GM18519 (cell line): Measurements from ENCODE around the gene FTCDNL1.

Source experiments
- ATAC-seq: cut with Tn5 transposase; IDR thresholded peaks from one replicate; pipeline ENCODE4 v1.9.1; 2021; ENCODE audit warnings: mild to moderate bottlenecking, moderate library complexity; ENCODE audit not compliant: unreplicated experiment, low FRiP score

Gene FTCDNL1

DNA sequence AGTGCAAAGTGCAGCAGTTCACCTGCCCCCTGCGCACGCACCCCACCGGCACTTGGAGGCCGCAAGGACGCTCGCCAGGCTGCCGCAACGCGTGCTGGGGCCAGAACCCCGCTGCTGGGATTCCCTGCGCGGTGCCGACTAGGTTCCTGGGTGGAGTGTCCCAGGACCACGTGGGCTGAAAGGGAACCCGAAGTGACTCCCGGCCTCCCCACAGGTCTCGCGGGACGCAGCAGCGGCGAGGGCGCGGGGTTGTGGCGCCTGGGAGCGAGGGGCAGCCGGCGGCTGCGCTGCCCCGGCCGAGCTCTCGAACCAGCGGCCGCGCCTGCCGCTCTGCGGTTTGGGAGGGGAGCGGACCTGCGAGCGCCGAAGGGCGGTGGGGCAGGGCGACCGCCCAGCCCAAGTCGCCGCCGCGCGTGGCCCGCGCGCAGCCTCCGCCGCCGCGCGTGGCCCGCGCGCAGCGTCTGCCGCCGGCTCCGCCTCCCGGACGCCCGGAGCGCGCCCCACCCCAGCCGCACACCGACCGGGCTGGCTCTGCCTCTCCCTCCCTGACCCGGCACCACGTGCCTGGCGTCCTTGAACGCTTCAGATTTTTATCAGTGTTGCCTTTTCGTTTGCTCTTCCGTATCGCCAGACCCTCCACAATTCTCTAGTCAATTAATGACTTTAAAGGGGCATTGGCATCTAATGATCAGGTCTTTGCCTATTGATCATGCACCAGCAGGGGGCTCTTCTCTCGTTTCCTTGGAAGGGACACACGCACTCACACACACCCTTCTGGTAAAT, at the start of gene FTCDNL1:
Gene FTCDNL1 (minus strand): TSS at position 475 of the 783 bp plus-strand sequence. CDS start 2,230 bp downstream, outside the sequence.
- peak; percentile 94 for ATAC-seq

DNA sequence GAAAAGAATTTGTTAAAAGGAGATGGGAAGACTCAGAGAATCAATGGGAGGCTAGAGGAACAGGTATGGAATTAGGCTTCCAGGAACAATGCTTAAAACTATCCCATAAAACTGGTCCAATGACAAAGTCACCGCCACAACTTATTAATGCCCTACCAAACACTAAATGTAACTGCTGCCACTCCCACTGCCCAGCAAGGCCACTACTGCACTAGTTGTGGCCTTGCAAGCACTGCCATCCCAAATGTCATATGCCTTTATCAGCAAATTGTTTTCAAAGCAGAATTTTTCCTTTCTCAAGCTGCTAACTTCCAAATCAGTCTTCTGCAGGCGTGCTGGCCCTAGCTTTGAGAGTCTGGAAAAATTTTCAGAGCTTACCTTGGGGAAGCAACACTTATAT, 45.6 kb upstream of the FTCDNL1 start:
- ATAC-seq, result no peak

- no peak for ATAC-seq
Measured at GRCh38 chr2:199895406-199895805, 44.4 kb upstream of the FTCDNL1 start.

- ATAC-seq, result no peak
Measured at GRCh38 chr2:199883474-199884212, 32.7 kb upstream of the FTCDNL1 start.

DNA sequence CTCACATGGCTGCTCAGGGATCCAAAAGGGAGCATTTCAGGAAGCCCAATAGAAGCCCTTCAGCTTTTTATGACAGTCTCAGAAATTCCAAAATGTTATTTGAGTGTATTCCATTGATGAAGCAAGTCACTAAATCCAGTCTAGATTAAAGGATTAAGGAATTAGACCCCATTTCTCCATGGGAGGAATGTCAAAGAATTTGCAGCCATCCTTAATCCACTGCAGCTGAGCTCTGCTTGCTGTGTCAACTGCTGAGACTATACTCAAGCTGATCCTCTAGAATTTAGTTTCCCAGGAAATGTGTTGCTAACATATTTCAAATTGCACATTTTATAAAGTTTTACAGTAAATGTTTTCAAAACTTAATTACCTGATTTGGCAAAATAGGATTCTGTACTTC, 31.7 kb upstream of the FTCDNL1 start:
- no peak for ATAC-seq

DNA sequence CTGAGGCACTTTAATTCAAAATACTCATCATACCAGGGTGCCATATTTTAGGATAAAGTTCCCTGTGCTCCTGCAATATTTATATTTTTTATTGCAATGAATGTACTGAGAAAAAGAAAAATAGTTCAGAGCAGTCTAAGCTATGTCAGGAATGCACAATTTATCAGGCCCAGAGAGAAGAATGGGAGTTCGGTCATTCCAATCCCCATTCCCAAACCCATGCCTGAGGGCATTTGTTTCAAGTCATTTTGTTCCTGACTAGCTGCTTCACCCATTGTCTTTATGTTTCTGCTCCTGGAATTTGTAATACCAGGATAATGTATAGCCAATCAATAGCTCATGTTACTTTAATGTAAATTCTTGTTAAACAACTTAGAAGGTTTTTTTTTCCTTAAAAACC, 24.4 kb upstream of the FTCDNL1 start:
- no peak for ATAC-seq

DNA sequence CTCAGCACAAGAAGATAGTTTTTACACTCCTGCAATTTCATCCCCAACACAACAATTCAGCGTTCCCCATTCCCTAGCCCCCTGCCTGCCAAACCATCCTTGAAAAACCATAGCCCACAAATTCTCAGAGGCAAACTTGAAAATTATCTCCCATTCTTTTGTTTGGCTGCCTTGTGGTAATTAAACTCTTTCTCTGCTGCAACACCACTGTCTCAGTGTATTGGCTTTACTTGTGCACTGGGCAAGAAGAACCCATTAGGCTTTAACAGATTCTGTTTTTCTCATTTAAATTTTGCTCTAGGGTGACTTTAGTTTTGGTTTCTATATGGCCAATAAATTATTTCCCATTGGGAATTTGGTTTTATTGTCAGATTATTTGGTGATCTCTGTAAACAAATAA, 23.2 kb upstream of the FTCDNL1 start:
- ATAC-seq, result no peak

DNA sequence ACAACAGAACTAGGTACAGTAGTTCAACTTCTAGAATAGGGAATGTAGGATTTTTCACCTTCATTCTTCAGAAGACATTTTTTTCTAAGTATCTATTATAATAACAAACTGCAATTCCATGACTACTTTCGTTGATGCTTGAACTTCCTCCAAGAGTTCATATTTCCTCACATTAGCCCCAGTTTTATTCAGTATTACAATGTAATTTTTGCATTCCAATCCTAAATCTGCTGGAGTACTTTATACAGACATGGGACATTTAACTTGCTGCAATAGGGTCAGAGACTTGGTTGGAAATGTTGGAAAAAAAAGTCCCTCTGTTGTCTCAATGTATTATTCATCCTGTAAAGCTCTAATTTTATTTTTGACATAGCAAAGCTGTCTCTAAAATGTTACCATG, 19.6 kb upstream of the FTCDNL1 start:
- no peak for ATAC-seq

DNA sequence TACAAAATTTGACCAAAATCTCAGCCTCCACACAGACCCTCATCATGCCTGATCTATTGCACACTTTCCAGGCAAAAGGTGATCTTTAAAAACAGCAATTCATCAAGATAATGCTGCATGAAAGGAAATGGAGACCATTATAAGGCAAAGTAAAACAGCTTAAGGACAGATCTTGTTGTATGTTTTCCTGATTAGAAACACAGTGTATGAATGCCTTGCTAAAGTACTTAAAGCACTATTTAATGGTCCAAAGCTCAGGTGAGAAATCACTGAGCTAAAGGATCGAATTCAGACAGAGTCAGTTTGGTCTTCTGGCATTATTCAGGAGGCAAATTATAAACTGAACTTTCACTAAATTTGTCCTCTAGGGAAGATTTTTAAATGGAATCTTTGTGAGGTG, 18.7 kb upstream of the FTCDNL1 start:
- no peak for ATAC-seq

DNA sequence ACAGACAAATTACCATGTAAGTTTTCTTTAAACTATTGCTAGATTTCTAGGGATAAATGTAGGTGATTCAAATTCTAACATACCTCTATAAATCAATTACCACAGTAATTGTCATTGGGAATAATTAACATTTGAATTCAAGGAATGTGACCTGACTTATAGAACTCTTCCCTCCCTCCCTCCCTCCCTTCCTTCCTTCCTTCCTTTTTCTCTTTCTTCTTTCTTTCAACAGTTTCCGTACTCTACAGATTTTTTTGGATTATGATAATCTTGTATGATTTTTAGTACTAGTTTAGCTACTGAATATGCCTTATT, 18.2 kb upstream of the FTCDNL1 start:
- no peak for ATAC-seq

DNA sequence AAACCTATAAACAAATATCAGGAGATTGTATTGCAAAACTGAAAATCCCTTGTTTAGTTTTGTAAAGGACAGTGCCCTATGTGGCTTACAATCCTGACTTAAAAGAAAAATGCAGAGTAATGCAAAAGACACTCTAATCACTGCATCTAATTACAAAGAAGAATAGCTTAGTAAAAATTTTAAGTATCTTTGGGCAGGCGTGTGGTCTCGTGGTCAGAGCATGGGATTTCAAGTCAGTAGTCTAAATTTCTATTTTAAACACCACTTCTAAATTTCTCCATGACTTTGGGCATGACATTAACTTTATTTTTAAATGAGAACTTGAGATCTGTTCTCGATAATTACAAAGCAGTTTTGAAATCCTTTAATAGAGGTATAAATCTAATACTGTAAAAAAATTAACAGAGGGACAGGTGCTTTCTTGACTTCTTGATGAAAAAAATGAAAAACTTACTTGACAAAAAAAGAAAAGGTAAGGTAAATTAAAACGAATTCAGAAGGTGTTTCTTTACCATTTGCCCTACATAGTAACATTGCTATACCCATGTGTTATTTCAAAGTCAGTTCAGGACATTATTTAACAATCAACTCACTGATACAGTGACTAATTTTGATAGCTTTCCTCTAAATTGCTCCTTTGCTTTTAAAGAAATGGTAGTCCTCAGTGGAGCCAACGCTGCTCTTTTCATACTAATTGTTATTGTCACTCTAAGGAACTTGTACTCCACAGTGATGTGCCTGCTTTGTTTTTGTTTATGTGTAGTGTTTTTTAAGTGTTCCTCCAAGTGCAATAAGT, 17.6 kb upstream of the FTCDNL1 start:
- ATAC-seq, result no peak

DNA sequence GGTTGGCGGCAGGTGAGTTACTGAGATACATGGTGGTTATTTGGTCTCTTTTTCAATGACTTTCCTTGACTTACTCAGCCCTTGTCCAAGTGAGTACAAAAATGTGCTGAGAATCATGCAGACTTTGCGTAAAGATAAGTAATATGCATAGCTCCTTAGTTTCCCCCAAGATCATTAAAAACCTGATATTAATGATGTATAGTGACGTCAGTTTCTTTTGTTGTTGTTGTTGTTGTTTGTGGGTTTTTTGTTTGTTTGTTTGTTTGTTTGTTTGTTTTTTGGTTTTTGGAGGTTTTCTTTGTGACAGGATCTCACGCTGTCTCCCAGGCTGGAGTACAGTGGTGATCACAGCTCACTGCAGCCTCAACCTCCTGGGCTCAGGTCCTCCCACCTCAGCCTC, 14.9 kb upstream of the FTCDNL1 start:
- no peak for ATAC-seq

DNA sequence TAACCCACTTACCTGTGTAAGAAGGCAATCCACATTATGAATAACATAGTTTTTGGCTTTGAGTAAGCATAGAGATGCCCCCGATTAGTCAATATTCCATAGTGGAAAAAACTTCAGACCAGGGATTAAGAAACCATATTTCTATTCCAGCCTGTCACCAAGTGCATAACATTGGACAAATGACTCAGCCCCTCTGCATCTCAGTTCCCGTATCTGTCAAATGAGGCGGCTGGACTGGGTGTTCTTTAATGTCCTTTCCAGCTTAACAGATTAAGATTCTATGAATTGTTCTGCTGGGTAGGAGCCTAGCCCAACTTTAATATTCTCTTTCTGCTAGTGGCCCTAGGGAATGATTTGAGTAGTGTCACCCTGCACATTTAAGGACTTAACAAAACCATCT, 11.8 kb upstream of the FTCDNL1 start:
- no peak for ATAC-seq

GRCh38 chr2:199861132-199861774, 10.3 kb upstream of the FTCDNL1 start:
- no peak for ATAC-seq

DNA sequence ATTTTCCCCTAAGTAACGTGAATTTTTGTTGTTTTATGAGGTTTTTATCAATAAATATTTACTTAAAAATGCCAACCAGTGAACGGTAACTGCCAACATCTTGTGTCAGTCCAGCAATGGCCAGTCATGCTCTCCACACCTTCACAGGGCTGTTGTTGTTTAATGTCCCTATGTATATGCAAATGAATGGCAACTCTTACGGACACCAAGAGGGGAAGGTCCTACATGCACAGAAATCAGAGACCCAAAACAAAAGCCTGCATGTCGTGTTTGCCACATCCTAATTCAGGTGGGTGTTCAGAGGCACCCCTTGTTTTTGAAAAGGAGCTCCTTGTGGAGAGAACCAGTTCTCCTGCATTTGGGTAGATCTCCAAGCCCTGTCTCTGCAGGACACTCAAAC, 4.8 kb upstream of the FTCDNL1 start:
- ATAC-seq, result no peak

- ATAC-seq, result no peak
Measured at GRCh38 chr2:199851883-199852282, 891 bp upstream of the FTCDNL1 start.

DNA sequence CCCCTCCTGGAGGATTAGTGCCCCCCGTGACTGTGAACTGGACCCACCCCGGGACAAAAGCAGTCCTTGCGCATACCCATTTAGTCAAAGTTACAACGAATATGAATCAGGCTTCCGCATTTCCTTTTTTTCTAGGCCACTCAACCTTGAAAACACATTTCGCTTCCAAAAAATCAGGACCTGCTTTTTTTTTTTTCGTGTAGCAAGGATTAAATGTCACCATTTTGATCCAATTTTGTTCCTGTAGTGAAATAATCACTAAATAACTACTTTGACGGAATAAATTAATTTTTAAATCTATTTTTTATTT, 464 bp upstream of the FTCDNL1 start:
- no peak for ATAC-seq

- ATAC-seq, result no peak
Measured at GRCh38 chr2:199850218-199850717, 724 bp downstream of the FTCDNL1 start.

DNA sequence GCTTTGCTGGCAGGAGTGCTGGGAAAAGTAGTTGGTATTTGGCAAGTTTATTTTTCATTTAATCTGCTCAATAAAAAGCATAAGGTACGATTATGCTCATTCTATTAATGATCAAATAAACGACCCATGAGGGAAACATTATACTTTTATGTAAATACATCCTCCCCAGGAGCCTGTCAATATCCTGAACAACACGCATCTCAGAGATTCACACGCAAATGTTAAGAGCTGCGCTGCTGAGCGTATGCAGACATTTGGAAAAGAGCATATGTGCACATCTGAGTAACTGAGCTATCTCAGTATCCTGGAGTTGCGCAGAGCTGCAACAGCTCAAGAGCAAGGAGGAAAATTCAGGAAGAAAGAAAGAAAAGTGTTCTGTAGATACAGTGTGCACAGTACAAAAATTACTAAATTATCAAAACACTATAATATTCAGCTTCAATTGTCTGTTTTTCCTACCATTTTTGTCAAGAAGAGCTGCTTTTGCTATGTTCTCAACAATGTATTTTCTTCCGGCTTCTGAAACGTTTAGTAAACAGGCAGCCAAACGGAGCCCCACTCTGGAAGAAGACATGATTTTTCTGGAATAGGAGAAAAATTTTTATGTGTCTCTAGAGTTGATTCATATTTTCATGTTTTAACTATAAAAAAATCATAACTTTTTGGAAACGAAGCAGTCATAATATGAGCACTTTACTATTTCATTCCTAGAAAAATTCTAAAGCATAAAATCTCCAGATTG, 2.4 kb downstream of the FTCDNL1 start:
- no peak for ATAC-seq

DNA sequence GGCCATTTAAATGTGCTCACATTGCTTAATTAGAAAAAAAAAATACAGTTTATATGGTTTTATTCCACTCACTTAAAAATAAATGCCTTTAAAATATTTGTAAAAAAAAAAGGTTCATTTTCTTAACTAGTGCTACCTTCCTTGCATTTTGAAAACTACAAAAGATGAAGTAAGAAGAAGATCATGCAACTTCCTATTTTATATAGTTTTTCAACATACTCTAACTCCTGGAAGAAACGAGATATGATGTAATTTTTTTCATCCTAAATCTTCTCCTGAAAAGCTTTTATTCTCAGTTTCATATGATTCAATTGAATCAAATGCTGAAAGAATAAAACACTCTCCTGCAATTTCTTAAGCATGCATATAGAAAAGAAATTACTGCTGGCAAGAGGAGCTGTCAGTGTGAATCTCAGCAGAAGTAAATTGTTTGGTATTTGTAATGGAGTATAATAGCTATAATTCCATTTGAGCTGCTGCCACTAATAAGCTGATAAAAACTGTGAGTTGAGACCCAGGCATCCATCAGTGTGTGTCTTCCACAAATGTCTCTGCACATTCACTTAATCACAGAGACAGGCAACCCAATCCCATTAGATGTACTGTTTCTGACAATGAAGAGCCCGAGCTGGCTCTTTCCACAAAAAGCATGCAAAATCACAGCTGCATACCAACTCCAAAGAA, 3.7 kb downstream of the FTCDNL1 start:
- no peak for ATAC-seq
